Sciatic nerve (tissue), 2 donors: ENCODE data around the gene MAST4. TPM values are rescaled to one million over a fixed set of nuclear protein-coding genes. Genes with fewer than 3 reads are reported as not detected.

ENCODE experiments used
- ATAC-seq: fragments of 200-7000 bp; cut with Tn5 transposase; one replicate; pipeline ENCODE4 v1.9.1; 2020; ENCODE audit warnings: mild to moderate bottlenecking, moderate library complexity
- DNase-seq: peaks from one replicate; pipeline ENCODE4 v3.0.0-alpha.2; 2020; ENCODE audit warnings: low spot score
- intact Hi-C: fragments of 100-400 bp; cut with DNase I; formaldehyde crosslinking; loops from one replicate; pipeline ENCODE4 v1.14.2; 2022
- total RNA-seq: library from RNA; stranded (reverse); fragmentation: NEBNext Ultra II Directional; extraction: Animal tissue kit (Norgen Biotek cat#: 25700); gene quantifications from one replicate; pipeline ENCODE4 v1.2.1, GENCODE V29; 2021
- donor health status: DM: no; HTN: no; CAD: no.
- donor health status: DM: no; HTN: no; CAD: no.

MAST4 gene
- total RNA-seq, 1 donor from 2014 or later: 47.9 TPM

DNA sequence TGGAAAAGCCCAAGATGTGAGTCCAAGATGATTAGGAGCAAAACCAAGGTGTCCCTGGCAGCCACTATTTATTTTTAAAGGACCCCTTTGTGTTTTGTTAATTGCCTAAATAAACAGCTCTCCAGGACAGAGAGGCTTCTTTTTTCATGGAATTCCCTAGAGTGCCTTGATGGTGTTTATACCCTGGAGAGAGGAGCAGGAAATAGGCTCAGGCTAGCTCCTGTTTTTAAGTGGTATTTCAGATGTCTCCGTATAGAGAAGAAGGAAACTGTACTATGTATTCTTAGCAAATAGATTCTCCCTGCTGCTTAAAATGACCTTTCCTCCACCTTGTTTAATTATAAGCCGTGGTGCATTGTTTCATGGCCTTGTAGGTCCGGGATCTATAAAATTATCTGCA is 308.0 kb downstream of the MAST4 start:
- intact Hi-C loops: no loop called here
- no peak for ATAC-seq

DNA sequence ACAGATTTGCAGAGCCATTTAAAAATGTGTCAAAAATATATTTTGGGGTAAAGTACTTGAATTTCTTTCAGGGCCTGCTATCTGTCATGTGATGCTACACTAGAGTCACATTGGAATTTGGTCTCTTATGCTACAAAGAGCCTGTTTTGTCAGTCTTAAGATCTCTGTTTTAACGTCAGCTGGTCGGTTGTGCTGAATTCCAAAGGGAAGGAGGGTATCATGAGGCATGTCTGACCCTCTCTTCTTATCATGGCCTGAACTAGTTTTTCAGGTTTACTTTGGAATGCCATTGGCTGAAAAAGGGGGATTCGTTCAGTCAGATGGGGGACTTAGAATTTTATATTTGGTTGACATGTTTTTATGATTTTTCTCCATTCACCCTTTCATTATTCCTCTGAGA is 309.8 kb downstream of the MAST4 start:
- intact Hi-C loops: no loop called here
- DNase-seq (no peak), ATAC-seq (no peak)

More for the DNA sequence above, 308.0 kb downstream of the MAST4 start:
- DNase-seq: no peak

DNA sequence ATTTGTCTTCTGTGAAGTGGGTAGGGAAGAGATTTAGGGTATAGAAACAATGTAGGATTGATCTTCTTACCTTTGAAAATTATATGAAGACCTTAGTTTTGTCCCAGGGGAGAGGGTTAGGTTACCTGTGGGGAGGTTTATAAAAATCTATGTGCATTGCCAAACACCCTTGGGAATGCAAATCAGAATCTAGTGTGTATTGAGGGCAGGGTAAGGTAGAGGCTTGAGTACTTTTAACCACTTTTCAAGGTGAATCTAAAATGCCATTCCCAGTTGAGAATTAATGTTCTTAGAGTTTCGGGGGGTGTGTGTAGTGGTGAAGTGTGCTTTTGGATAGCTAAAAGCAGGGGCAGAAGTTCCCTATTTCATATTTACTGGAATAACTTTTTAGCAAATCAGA is 312.0 kb downstream of the MAST4 start:
- intact Hi-C loops: no loop called here
- DNase-seq: no peak
- ATAC-seq: no peak

DNA sequence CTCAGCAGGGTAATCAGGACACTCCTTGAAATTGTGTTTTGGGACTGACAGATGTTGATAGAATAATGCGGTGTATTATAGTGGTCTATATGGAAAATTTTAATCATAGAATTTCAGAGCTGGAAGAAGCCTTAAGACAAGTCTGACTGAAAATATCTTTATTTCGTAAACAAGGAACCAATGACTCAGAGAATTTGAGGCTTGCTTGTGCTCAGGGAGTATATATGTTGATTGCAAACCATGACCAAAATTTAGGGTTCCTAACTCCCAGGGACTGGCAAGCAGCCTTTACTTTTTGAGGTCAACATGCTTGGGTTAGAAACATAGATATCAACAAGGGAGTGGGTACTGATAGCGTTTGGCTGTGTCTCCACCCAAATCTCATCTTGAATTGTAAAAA is 313.2 kb downstream of the MAST4 start:
- ATAC-seq (no peak), DNase-seq (no peak)
- intact Hi-C loops: no loop called here

DNA sequence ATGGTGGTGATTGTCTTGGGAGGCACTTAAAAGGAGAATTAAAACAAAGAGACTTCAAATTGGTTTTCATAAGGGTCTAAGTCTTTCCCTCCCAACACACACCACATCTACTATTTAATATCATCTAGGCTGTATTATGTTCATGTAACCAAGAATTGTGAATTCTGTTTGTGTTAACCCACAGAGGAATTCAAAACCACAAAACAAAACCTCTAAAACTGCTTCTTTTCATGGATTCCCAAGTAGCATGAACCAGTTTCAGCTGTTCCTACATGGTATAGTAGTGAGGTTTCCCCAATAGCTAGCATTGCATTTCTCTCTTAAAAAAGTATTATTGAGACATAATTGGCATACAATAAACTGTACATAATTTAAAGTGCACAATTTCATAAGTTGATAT is 316.6 kb downstream of the MAST4 start:
- intact Hi-C loops: no loop called here
- ATAC-seq (no peak), DNase-seq (no peak)

DNA sequence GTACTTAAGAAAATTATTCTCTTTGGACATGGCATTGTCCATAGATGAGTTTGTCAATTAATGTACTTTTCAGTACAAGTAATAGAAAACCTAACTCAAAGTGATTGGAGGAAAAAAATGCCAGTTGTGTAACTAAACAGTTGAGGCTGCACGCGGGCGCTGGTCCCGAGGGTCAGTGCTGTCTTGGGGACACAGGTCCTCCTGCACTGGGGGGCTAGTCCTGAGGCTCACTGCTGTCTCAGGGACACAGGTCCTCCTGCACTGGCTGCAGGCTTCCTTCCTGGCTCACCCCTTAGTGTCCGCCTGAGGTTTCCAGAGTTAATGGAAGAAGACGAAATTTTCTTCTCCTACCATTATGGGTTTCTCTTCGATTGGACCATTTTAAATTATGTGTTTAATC is 319.3 kb downstream of the MAST4 start:
- intact Hi-C loops: no loop called here
- no peak for DNase-seq
- no peak for ATAC-seq

DNA sequence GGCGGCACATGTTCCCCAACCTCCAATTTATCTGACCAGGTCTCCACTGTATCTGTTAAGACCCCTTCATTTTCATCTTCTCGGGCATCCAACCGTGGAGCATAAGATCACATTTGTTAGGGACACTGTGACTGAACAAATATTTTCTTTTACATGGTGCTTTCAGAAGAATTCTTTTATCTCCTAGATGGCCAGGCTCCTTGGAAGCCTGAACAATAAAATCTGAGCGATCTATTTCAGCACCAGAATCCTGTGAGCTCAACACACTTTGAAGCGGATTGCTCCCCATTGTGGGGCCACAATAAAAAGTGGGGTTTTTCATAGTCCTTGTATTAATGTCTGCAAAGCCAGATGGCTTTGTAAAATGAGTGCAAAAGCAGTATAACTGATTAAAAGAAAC is 326.7 kb downstream of the MAST4 start:
- intact Hi-C loops: no loop called here
- no peak for DNase-seq
- no peak for ATAC-seq

DNA sequence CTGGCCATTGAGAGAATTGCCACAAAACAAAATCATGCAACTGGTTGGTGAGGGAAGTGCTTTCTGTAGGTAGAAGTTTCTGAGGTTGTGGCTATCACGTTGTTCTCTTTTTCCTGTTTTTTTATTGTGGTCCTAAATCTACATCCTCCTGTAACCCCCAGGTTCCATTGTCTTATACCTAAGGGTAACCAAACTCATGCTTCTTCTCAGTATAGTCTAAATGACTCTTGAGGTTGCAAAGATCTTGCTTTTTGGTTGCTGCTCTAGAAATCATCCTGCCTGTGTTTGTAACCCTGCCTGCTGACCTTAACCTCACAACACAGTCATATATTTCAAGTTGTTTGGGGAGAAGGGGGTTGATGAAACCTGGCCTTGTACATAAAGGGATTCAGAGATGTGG is 327.3 kb downstream of the MAST4 start:
- DNase-seq (no peak), ATAC-seq (no peak)
- intact Hi-C loops: no loop called here

DNA sequence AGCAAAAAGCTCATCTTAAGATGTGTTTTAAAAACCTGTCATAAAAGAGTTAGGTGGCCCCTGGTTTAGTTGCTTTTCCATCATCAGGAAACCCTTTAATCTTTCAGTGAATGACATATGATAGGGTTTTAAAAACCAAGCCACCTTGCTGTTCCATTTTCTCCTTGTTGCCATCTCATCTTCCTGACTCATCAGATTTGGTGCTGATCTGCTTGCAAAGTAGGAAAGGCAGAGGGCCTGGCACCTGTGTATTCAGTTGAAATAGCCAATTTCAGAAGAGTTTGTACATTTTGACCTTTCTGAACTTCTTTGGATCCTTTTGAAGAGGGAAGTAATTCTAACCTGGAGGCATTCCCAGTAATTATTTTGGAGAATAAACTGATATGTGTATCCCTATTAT is 327.7 kb downstream of the MAST4 start:
- no peak for ATAC-seq
- intact Hi-C loops: no loop called here
- no peak for DNase-seq

DNA sequence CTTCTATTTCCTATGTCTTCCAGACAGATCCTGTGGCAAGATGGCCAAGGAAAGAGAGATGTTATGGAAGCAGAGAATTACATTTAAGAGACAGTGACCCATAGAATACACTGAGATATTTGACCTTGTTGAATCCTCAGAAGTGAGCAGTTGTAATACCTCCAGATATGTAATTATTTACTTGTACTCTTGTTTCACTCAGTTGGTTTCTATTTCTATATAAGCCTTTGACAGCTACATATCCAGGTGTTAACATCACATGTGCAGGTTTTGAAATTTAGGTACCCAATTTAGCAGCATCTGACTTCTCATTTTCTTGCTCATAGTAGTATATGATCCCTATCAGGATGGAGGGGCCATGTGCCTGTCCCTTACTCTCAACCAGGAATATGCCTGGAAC is 330.9 kb downstream of the MAST4 start:
- ATAC-seq (no peak), DNase-seq (no peak)
- intact Hi-C loops: no loop called here

DNA sequence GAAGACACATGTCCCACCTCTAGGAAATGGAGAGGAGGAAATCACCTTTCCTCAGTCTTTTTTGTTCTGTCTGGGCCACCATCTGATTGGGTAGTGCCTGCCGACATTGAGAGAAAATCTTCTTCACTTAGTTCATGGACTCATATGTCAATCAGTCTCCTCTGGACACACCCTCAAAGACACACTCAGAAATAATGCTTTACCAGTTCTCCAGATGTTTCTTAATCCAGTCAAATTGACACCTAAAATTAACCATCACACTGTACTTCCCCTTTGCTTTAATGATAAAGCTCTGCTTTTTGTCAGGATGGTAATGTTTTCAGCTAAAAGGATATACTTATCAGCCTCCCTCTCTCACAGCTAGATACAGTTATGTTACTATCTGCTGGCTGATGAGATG is 333.1 kb downstream of the MAST4 start:
- DNase-seq: no peak
- intact Hi-C loops: no loop called here

DNA sequence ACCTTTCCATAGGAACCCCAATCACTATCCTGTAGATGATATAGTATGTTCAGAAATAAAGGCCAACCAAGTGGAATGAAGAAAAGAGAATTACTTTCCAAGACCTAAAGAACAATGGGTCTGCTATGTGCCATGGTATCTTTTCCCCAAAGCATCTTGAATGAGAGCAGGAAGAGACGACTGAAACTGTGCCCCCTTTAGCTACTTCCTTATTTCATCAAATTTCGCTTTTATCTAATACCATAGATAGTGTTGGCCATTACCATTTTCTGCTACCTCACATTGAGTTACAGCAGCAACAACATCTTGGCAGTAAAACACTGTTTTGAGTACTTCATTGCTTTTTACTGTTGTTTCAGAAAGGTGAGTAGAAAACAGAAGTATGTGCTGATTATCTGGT is 333.8 kb downstream of the MAST4 start:
- intact Hi-C loops: no loop called here
- ATAC-seq: no peak
- no peak for DNase-seq

More for the DNA sequence above, 333.1 kb downstream of the MAST4 start:
- no peak for ATAC-seq

DNA sequence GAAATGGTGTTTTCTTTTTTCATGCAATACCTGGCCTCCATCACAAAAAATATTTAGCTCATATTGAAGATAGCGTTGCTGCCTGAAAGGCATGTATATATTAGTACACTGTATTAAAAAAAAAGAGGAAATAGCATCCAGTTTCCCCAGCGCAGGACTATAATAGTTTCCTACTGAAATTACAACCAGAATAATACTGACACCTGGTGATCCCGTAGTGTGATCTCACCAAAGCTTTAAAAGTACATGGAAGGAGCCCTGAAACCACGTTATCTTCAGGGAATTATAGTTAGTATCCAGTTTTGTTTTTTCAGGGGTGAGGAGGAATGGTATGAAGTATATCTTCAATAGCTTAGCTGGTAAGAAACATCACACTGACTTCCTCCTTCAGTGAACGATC is 335.5 kb downstream of the MAST4 start:
- ATAC-seq (no peak), DNase-seq (no peak)
- intact Hi-C loops: no loop called here

DNA sequence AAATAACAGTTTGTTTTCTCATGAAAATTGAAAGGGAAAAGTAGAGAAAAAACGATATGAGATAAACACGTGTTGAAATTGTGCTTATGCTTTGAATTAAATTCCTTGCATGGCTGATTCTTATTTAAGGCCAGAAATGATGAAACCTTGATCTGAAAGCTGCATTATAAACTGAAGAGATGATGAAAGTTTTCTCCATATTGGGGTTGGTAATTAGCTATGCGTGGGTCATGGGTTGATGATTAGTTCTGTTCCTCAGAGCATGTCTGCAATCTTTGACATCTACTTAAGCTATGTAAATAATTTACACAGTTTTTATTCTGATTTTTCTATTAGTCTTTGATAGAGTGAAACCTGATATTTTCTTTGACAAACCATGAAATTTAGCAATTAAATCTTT is 336.3 kb downstream of the MAST4 start:
- intact Hi-C loops: no loop called here
- ATAC-seq (no peak), DNase-seq (no peak)

DNA sequence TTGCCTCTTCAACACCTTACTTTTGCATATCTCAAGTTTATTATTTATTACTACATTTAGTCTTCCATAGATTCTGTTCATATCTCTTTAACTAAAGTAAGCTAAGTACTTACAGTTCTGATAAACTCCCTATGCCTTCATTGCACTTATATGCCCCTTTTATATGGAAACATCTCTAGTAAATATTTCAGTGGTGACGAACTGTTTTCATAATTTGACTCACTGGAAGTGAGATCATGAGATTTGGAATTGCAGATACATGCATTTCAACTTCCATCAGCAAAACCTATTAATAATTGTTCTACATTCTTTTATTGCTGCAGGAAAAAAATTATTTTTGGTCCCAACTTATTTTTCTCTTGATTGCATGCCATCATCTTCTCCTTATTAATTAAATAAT is 336.9 kb downstream of the MAST4 start:
- DNase-seq (no peak), ATAC-seq (no peak)
- intact Hi-C loops: no loop called here

DNA sequence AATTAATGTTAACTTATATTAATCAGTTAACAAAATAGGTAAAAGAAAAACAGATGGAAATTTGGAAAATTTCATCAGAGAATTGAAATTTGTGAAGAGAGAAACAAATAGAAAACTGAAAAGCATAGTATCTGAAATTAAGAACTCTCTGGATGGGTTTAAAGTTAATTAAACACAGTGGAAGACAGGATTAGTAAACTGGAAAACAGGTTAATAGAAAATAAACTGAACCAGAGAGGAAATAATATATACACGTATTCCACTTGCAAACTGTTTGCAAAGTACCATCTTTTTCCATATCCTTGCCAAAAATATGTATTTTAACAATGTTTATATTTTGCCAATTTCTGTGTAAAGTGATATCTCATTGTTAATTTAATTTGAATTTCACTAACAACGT is 342.9 kb downstream of the MAST4 start:
- ATAC-seq (no peak), DNase-seq (no peak)
- intact Hi-C loops: no loop called here

DNA sequence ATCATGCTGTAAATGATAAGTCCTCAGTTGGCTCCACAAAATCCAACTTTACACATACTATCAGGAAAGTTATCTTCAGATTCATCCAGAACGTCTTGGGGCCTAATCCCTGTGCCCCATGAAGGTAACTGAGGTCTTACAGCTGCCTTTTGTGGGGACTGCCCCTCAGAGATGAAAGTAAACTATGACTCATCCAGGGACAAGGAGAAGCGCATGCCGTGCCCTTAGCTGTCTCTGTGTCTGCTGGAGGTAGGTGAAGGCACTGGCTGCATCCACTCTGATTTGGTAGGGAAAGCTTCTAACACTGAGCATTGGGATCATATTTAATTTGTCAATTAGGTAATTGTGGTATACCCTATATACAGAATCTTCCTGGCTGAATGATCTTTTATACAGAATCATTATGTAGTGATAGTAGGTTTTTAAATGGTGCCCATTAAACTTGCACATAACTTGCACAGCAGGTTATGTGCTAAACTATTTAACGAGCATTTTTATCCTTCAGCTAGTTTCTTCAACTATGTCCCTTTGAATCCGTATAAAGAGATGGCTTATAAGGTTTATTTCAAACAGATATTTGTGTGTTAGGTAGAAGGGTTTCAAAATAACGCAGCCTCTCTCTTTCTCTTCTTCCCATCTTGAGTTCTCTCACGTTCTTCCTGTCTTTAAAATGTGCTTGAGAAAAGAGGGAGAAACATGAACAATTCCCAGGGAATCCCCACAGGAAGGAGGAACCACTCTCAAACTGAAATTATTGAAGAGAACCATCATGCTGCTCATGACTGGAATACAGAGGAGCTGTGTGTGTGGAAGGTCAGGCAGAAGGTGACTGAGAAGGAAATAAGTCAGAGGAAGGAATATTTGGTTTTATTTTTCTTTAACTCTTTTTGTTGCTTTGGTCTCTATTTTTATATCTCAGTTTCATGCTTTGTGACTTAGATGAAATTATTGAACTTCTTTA is 349.5 kb downstream of the MAST4 start:
- DNase-seq (no peak), ATAC-seq (peak; percentile 45)
- intact Hi-C loops: no loop called here

DNA sequence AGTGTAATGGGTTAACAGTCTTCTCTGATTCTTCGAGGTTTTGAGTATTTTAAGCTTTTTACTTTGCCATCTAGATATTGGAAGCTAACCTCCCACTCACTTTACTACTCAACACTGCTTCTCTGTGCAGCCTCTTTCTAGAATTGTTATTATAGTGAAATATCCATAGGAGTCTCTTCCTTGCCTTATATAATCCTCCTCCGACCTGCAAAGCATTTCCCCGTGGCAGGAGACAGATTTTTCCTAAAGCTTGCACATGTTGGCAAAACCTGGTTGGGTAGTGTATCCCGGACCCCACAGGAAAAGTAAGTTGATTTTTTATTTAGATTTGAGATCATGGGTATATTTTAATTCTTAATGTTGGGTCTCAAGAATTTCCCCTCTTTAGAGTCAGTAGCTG is 351.3 kb downstream of the MAST4 start:
- DNase-seq: no peak
- ATAC-seq: no peak
- intact Hi-C loops: no loop called here

DNA sequence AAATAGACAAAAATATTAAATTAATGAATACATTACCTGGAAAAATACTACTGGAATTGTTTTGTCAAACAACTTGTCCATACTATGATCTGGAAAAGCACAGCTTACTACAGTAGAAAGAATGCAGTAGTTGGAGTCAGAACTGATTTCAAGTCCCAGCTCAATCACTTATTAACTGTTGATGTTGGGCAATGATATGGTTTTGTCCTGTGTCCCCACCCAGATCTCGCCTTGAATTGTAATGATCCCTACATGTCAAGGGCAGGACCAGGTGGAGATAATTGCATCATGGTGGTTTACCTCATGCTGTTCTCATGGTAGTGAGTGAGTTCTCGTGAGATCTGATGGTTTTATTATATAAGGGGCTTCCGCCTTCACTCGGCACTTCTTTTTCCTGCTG is 352.9 kb downstream of the MAST4 start:
- ATAC-seq (no peak), DNase-seq (no peak)
- intact Hi-C loops: no loop called here

DNA sequence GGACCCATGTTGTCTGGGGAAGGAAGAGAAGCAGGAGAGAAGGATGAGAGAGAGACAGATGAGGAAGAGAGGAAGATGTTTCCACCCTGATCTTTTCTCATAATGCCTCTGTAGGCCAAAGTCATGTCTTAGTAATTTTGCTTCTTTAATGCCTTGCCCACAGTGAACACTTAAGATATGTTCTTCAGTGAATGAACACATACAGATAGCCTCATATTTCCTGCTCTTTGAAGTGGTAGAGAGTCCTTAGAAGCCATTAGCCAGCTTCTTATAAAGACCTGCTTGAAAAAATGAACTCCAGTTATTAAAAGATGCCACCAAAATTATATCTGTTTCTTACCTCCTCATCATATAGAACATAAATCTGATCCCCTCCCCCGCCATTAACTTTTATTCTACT is 356.0 kb downstream of the MAST4 start:
- DNase-seq (no peak), ATAC-seq (no peak)
- intact Hi-C loops: no loop called here

DNA sequence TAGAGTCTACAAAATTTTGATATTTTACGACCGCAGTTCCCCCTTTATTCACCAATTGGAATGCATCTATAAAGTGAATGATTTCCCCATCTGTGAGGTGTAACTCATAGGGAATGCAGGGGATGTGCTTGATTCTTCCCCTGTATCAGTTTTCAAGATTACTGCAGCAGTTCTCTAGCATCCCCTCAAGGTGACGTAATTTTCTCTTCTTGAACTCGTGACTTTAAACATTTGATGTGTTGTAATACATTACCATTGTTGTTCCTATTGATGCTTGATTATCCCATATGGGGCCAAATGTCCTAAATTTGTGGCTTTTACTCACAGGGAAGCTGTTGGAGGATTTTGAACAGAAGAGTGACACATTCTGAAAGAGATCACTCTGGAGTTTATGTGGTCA is 360.2 kb downstream of the MAST4 start:
- ATAC-seq (no peak), DNase-seq (no peak)
- intact Hi-C loops: no loop called here
